SK-N-DZ (cell line): ENCODE results near the gene RAD23A.

ENCODE experiments used
- DNase-seq: peaks from one replicate; pipeline ENCODE4 v3.0.0-alpha.2; 2015; ENCODE audit warnings: low spot score

RAD23A gene

DNA sequence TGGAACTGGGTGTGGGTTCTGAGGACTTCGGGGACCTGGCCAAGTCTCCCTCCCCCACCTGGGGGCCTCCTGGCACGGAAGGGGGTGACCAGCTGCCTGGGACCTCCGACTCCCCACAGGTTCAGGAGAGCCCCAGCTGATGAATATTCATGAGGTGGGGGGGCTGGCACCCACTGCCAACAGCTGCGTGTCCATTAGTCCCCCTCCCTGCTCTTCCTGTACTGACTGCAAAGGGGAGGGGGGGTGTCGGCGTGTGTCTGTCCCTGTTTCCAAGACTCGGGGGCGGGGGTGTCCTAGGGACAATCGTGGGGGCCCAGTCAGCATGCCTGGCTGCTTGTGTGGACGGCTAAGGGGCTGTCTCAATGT, 39.0 kb downstream of the RAD23A start:
- no peak for DNase-seq

- no peak for DNase-seq
Measured at GRCh38 chr19:12985049-12985776, 39.6 kb downstream of the RAD23A start.

DNA sequence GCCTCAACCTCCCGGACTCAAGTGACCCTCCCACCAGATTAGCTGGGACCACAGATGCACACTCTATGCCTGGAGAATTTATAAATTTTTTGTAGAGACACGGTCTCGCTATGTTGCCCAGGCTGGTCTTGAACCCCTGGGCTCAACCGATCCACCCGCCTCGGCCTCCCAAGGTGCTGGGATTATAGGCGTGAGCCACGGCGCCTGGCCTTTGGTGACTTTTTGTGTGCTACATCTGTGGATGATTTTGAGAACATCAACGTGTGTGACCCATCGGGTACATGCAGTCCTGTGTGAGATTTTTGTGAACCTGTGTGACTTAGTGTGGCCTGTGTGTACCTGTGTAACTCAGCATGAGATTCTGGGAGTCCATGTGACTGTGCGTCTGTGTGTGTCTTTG, 41.1 kb downstream of the RAD23A start:
- DNase-seq: no peak

GRCh38 chr19:12987190-12987589, 41.5 kb downstream of the RAD23A start:
- no peak for DNase-seq

- DNase-seq: no peak
Measured at GRCh38 chr19:12987781-12988180, 42.1 kb downstream of the RAD23A start.

- DNase-seq: no peak
Measured at GRCh38 chr19:12990431-12990830, 44.8 kb downstream of the RAD23A start.

DNA sequence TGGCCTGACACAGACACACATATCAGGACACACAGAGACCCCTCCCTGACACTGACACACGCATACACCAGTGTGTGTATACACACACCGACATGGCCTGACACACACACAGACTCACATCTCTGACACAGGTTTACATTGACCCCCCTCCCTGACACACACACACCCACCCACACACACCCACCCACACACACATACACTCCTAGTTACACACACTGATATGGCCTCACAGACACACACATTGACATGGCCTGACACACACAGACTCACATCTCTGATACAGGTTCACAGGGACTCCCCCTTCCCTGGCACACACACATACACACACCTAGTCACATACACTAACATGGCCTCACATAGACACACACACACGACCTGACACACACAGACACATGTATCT, 45.2 kb downstream of the RAD23A start:
- no peak for DNase-seq

DNA sequence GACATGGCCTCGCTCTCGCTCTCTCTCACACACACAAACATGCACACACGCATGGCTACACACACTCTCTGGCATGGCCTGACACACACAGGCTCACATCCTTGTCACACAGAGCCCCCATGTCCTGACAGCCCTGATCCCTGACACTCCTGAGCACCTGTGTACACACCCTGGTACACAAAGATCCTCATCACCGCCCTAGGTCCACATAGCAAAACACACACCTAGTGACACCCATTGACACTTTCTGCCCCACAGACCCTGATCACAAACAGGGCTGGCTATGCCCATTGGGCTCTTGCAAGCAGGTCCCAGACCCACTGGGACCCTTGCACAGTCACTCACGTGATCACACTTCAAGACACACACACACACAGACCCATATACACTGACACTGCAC, 45.6 kb downstream of the RAD23A start:
- no peak for DNase-seq

DNA sequence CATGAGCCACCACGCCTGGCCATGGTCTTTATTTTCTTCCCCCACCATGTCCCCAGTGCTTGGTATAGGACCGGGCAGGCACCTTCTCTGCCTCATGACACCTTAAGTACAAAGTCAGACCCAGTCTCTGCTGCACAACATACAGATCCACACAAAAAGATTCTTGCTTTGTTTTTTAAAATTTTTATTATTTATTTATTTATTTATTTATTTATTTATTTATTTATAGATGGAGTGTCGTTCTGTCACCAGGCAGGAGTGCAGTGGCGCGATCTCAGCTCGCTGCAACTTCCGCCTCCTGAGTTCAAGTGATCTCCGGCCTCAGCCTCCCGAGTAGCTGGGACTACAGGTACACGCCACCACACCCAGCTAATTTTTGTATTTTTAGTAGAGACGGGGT, 47.1 kb downstream of the RAD23A start:
- DNase-seq: no peak

- DNase-seq: no peak
Measured at GRCh38 chr19:12993562-12993961, 47.9 kb downstream of the RAD23A start.

- DNase-seq: no peak
Measured at GRCh38 chr19:12994701-12995595, 49.3 kb downstream of the RAD23A start, which contains the start of gene NFIX. Gene NFIX (plus strand): TSS chr19:12995475. CDS start chr19:12995838, 363 bp downstream.

DNA sequence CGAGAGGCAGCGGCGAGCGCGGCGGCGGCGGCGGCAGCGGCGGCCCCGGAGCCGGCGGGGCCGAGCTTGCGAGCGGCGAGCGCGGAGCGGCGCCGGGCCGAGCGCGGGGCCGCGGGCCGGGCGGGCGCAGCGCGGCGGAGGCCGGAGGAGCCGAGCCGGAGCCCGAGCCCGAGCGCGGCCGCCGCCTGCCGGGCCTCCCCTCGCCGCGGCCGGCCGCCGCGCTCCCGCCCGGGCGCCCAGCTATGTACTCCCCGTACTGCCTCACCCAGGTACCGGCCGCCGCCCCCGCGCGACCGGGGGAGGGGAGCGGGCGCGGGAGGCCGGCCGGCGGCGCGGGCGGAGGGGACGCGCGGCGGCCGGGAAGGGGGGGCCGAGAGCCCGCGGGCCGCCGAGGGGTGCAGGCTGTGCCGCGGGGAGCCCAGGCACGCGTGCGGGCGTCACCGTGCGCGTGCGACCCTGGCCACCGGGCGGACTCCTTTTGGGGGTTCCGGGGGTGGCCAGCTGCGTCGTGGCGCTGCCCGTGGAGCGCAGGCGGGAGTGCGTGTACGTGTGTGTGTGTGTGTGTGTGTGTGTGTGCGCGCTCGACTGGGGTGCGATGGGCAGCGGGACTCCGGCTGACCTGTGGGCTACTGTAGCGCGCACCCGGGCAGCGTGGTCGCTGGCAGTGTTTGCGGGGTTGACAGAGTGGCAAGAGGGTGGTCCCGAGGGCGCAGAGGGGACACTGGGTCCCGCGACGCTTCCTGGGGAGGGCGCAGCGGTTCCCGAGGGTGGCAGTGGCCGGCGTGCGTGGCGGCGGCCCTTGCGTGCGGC, 50.1 kb downstream of the RAD23A start:
- DNase-seq: no peak

- no peak for DNase-seq
Measured at GRCh38 chr19:12996406-12997094, 50.9 kb downstream of the RAD23A start.

DNA sequence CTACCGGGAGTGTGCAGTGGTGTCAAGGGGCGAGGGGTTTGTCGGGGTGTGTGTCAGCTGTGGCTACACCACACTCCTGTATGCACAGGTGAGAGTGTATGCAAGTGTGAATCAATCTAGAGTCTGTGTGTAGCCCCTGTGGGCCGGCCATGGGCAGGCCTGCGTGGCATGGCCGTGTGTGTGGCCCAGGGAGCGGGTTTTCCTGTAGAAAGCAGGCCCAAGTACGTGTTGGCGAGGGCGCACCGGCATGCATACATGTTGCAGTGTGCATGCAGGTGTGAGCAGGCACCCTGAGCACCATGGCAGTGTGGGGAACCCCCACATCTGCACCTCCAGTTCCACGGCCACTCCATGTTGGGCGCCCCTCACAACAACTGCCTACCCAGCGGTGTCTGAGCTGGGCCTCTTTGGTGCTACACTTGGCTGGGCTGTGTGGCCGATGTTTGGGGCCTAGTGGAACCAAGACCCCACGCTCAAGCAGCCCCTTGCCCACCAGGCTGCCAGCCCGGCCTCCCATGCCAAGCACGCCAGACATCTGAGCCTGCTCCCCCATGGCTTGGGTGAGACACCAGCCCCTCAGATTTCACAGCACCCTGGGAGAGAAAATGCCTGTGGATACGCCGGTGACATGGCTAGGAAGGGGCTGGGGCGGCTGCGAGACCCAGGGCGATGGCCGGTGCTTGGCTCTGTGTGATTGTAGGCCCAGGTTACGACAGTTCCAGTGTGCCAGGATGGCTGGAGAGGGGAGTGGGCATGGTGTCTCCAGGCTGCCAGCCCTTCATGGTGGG, 51.7 kb downstream of the RAD23A start:
- no peak for DNase-seq

GRCh38 chr19:12997967-12998940, 52.6 kb downstream of the RAD23A start:
- no peak for DNase-seq

DNA sequence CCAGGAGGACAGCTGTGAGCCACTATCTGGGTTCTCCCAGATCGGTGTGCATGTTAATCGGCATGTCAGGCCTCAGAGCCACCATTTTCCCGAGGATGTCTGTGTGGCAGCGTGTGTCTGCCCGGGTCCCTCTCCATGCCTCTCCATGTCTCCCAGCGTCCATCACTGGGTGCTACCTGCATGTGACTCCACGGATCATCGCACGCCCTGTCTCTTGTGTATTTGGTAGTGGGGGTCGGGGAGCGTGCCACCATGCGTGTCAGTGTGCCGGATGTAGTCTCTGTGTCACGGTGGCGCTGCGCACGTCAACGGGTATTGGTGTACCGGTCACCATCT, 55.5 kb downstream of the RAD23A start:
- DNase-seq: no peak

DNA sequence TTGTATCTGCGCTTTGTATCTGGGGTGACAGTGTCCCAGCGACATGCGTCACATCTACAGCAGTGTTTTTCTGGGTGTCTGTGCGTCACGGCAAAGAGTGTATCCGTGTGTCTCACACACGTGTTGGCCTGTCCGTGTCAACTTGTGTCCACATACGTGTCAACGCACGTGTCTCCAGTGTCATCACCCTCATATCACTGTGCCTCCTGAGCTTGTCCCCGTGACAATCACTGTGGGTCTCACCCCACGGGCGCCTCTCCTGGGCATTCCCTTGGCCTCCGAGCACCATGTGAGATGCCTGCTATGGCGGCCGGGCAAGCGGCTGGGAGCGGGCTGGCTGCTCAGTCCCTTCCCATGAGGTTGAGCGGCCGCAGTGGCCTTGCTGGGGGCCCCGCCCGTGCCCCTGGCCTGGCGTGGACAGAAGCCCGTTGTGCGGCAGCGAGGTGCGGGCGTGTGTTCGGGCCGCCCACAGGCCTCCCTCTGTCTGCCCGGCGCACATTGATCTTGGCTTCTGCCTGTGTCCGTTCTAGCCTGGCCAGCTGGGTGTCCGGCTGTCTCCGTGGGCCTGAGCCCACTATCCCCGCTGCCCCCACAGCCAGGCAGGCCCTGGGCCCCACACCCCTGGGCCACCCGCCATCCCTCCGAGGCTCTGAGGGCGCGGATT, 56.0 kb downstream of the RAD23A start:
- no peak for DNase-seq

DNA sequence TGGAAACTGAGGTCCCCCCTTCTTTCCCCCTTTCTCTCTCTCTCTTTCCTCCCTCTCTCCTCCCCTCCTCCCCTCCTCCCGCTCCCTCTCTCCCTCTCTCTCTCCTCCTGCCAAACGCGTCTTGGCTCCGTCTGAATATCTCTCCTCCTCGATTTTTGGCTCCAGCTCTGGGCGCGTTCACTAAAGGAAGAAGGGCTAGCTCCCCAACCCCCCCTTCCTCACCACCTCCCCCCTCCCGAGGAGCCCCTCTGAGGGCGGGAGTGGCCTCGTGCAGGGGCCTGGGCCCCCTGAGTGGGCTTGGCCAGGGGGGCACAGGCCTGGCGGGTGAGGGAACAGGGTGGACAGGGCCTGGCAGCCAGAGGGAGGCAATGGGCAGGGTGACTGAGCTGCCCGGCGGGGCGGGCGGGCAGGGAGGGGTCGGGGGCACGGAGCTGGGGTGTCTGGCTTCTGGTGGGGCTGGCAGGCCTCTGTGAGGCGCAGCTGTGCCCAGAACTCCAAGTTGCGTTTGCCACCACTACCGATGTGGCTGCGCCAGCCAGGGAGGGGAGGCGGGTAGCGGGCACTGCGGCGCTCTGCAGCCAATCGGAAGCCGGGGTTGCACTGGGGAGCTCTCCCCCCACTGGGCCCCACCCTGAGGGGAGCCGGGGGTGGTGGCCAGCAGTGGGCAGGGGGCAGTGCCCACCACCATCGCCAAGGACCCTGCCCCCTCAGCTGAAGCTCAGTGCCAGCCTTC, 56.7 kb downstream of the RAD23A start:
- no peak for DNase-seq
